GM18502 (cell line): ENCODE data around the gene THAP9.
A peak's percentile ranks its signal among the peaks of the same experiment; 100 is the strongest.

Source experiments
- ATAC-seq: cut with Tn5 transposase; IDR thresholded peaks from one replicate; pipeline ENCODE4 v1.9.1; 2021; ENCODE audit warnings: mild to moderate bottlenecking; ENCODE audit not compliant: unreplicated experiment, poor library complexity

THAP9 gene

DNA sequence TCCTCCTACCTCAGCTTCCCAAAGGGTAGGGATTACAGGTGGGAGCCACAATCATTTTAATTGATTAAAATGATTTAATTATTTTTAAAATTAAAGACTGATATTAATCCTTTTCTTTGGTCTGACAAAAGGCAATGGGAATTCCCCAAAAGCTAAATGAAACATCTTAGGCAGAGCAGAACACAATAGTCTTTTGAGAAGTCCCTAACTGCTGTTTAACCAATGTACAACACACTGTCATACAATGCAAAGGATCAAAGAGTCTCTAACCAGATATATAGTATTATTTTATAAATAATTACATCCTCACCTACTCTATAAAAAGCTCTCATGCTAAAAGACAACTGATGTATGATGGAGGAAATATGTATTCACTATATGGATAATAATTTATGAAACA lies 47.0 kb downstream of the THAP9 start:
- ATAC-seq = no peak

GRCh38 chr4:82948647-82949204 lies 48.2 kb downstream of the THAP9 start:
- ATAC-seq = no peak

DNA sequence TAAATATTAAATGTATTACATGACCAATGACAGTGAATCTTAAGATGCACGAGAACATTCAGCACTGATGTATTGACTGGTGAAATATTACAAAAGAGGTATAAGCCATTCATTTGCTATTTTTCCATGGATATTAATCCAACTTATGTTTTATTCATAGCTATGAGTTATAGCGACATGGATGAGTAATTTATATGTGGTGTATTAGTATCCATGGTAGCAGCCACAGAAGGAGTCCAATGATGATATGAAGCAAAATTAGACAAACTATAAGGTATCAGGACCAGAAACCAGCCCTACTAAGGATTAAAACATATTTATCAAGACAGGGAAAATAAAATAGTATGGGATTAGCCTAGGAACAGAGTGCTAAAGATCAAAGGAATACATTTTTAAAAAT lies 50.7 kb downstream of the THAP9 start:
- no peak for ATAC-seq

- no peak for ATAC-seq
These were observed 53.7 kb downstream of the THAP9 start for GRCh38 chr4:82954212-82954611.

- peak; percentile 54 for ATAC-seq
These were observed 56.5 kb downstream of the THAP9 start for GRCh38 chr4:82957045-82957444.

- ATAC-seq = no peak
These were observed 65.2 kb downstream of the THAP9 start for GRCh38 chr4:82965763-82966162.

GRCh38 chr4:82968972-82969371 lies 68.4 kb downstream of the THAP9 start:
- no peak for ATAC-seq

DNA sequence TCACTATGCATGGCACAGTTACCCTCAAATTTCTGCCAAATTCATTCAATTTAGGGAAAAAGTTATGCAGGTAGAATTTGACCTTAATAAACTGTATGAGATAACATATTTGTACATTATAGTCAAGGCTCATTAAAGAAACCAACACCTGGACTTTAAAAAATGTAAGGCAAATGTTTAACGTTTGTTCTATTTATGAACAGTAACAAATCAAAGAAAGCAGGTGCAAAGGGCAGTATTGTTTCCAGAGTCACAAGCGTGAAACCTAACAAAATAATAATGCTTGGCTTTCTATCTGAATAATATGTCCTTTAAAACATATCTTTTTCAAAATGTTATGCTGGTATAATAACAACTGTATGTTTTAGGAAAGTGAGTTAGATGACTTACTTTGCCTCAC lies 68.9 kb downstream of the THAP9 start:
- no peak for ATAC-seq
